Central memory CD4-positive, alpha-beta T cell (primary cell): ENCODE measurements around the gene TMEM37.

Experiments
- DNase-seq: peaks from one replicate; pipeline ENCODE4 v3.0.0; 2022

The TMEM37 gene

GRCh38 chr2:119419065-119419464 lies 12.6 kb upstream of the TMEM37 start:
- no peak for DNase-seq

GRCh38 chr2:119419803-119420508 lies 11.7 kb upstream of the TMEM37 start:
- no peak for DNase-seq

- no peak for DNase-seq
Observed at GRCh38 chr2:119421304-119421703, 10.3 kb upstream of the TMEM37 start.

- DNase-seq = no peak
Observed at GRCh38 chr2:119421741-119422140, 9.9 kb upstream of the TMEM37 start.

- DNase-seq = no peak
Observed at GRCh38 chr2:119422360-119423107, 9.1 kb upstream of the TMEM37 start.

- DNase-seq = no peak
Observed at GRCh38 chr2:119423108-119423444, 8.6 kb upstream of the TMEM37 start.

GRCh38 chr2:119423811-119424210 lies 7.8 kb upstream of the TMEM37 start:
- no peak for DNase-seq

DNA sequence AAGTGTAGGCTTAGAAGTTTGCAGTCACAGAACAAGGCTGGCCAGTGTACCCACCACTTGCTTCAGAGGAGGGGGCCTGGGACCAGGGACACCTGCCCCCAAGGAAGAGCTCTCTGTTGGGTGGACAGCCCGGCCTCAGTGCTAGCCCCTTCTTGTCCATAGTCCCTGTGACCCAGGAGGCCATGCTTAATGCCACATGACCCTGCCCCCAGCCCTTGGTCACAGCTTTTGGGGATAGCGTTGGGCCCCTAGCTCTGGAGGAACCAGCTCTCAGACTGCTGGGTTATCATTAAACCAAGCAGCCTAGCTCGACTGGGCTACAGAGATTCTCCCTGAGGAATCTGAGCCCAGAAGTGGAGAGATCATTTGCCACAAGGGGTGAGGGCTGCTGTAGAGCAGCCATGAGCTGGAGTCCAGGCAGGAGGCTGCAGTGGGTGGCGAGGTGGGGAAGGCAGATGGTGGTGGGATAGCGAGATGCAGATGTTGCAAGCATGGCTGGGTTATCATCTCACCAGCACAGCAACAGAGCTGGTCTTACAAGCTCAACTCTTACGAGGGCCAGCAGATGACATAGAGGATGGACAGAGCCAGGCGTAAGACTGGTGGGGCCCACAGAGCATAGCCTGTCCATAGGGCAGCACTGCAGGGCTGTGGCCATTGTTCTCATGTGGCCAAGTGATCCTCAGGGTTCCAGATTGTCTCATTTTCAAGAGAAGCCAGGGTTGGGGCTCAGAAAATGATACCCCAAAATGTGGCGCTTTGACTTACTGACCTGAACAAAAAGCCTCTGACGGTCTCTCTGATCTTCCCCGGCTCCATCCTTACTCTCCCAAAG lies 7.2 kb upstream of the TMEM37 start:
- no peak for DNase-seq

DNA sequence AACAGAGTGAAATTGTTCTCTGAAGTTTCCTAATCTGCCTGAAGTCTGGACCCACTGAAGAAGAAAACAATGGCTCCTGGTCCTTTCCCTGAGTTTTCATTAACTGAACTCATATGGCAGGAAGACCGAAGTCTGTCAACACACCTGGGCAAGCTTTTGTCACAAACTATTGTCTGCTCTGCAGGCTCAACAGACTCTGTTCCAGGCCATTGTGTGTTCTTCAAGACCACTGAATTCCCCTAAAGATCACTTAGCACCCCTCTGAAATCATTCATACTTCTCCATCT lies 6.6 kb upstream of the TMEM37 start:
- DNase-seq = no peak

- no peak for DNase-seq
Observed at GRCh38 chr2:119425620-119426395, 5.8 kb upstream of the TMEM37 start.

- no peak for DNase-seq
Observed at GRCh38 chr2:119426396-119426675, 5.3 kb upstream of the TMEM37 start.

GRCh38 chr2:119426801-119427395 lies 4.8 kb upstream of the TMEM37 start:
- no peak for DNase-seq

DNA sequence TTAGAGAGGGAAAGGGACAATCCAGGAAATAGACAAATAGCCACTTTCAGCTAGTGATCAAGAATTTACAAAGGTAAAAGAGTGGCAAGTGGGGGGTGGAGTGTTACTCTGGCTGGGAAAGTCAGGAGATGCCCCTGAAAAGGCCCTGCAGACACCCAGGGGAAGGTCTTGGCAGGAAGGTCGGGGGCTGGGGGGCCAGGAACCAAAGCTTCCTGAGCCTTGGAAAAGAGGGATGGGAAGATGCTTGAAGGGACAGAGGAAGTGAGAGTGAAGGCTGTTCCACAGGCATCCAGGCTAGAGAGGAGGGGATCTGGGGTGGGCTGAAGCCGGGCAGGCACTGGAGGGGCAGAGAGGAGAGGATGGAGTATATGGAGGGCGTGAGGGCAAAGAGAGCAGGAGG lies 3.9 kb upstream of the TMEM37 start:
- no peak for DNase-seq

- DNase-seq = no peak
Observed at GRCh38 chr2:119428488-119429224, 3.0 kb upstream of the TMEM37 start.

- DNase-seq = no peak
Observed at GRCh38 chr2:119429225-119429981, 2.3 kb upstream of the TMEM37 start.

DNA sequence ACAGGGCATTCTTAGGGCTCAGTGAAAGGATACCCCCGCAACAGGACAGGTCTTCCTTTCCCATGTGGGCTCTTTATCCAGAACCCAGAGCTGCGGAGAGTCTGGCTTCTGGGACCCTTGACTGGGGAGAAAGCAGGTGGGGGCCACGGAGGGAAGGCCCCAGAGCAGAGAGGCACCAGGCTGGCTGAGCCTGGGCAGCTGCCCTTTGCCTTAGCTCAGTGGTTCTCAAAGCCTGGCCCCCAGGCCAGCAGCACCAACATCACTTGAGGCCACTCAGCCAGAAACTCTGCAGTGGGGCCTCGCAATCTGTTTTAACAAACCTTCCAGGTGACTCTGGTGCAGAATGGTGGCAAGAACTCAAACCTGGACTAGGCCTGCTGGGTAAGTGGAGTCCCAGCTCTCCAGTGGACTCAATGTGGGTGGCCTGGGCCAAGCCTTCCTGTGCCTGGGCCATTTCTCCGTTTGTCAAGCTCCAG lies 1.6 kb upstream of the TMEM37 start:
- no peak for DNase-seq

DNA sequence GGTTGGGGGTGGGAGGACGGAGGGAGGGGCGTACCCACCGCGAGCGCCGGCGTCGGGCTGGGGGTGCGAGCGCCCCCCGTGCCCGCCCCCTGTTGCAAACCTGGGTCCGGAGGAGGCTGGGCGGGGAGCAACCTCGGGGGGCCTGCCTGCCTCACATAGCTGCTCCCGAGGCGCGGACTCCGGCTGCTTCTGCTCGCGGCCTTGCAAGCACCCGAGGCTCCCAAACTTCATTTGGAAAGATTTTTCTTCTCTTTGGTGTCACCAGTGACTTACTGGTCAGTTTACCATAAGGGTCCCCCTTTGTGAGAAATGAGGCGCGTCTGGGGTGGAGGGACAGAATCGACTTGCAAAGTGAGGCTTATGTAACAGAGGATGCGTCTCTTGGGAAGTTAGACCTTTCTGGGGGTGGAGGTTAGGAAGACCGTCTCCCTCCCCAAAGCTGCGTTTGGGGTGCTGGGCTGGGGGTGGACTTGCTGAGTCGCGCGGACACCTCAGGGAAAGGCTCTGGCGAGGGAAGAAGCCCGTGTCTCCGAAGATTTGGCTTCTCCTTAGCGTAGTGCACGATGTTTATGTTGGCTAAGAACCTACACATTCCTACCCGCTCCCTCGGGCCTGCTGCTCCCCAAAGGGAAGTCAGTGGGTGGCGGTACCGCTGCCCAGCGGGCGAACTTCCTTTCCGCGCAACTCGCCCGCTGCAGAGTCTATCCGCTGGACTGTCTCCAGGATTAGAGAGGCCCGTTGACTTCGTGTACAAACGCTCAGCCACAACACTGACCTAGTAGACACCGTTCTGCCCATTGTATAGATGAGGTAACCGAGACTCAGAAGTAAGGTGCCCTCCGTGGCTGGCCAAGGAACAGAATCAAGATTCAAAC lies 559 bp downstream of the TMEM37 start:
- DNase-seq = no peak

DNA sequence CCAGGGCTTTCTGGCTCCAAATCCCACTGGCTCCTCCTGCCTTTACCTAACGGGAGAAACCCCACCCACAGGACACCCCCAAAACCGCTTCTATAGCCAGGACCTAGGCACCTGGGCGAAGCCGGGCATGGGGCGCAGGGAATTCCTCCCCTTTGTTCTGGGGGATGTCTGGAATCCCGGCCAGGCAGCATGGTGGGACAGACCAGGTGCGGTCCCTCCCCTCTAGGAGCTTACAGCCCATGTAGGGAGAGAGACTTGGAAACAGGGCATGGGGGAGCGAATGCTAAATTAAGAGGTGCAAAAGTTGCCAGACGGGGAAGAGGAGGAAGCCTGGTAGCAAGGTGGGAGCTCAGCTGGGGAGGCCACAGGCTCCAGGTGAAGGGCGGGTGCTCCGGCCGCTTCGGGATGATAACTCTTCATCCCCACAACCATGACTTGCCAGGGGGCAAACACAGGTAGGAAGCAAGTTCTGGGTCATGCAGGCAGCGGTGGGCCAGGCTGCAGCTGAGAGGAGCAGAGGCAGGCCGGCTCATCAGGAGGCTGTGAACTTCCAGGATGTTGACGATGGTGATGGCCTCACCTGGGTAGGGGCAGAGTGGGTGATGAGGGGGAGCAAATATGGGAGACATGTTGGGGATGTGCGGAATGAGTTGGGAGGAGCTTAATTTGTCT lies 1.3 kb downstream of the TMEM37 start:
- DNase-seq = no peak

GRCh38 chr2:119433636-119434327 lies 2.1 kb downstream of the TMEM37 start:
- no peak for DNase-seq
